Large intestine (tissue), 3 donors: ENCODE results near the gene KCNQ5. TPM values are rescaled to one million over a fixed set of nuclear protein-coding genes. Genes with fewer than 3 reads are reported as not detected.

Experiments
- DNase-seq, 2 donors: peaks; one replicate each; pipeline versions ENCODE4 v3.0.0 to v3.0.0-alpha.2; 2013
- H3K27ac ChIP-seq: one replicate; pipeline ENCODE4 v1.5.1; 2013; ENCODE audit warnings: low read length
- H3K27me3 ChIP-seq: 2 replicates; pipeline ENCODE4 v1.6.1; 2013; ENCODE audit warnings: low read length; ENCODE audit not compliant: control insufficient read depth, insufficient read depth
- H3K36me3 ChIP-seq: 2 replicates; pipeline ENCODE4 v1.6.1; 2013; ENCODE audit warnings: low read length; ENCODE audit not compliant: control insufficient read depth, insufficient read depth
- H3K4me1 ChIP-seq: one replicate; pipeline ENCODE4 v1.6.1; 2013; ENCODE audit warnings: low read length; ENCODE audit not compliant: control insufficient read depth, insufficient read depth
- H3K4me3 ChIP-seq: one replicate; pipeline ENCODE4 v1.5.1; 2013; ENCODE audit warnings: low read length
- H3K9me3 ChIP-seq: one replicate; pipeline ENCODE4 v1.6.1; 2013; ENCODE audit warnings: mild to moderate bottlenecking, low read depth, low read length, moderate library complexity; ENCODE audit not compliant: control insufficient read depth
- whole genome bisulfite sequencing: methylation state at CpG from one replicate; pipeline ENCODE4 v1.1.5; 2013; ENCODE audit warnings: low lambda C conversion rate; ENCODE audit not compliant: insufficient coverage; 5-methylcytosine and 5-hydroxymethylcytosine counted together
- polyA plus RNA-seq: library from polyadenylated mRNA; unstranded; fragments of 120-200 nt; gene quantifications from one replicate; pipeline ENCODE4 v1.2.1, GENCODE V29; 2013

KCNQ5 gene
- polyA plus RNA-seq, 1 donor, result 3.4 TPM

DNA sequence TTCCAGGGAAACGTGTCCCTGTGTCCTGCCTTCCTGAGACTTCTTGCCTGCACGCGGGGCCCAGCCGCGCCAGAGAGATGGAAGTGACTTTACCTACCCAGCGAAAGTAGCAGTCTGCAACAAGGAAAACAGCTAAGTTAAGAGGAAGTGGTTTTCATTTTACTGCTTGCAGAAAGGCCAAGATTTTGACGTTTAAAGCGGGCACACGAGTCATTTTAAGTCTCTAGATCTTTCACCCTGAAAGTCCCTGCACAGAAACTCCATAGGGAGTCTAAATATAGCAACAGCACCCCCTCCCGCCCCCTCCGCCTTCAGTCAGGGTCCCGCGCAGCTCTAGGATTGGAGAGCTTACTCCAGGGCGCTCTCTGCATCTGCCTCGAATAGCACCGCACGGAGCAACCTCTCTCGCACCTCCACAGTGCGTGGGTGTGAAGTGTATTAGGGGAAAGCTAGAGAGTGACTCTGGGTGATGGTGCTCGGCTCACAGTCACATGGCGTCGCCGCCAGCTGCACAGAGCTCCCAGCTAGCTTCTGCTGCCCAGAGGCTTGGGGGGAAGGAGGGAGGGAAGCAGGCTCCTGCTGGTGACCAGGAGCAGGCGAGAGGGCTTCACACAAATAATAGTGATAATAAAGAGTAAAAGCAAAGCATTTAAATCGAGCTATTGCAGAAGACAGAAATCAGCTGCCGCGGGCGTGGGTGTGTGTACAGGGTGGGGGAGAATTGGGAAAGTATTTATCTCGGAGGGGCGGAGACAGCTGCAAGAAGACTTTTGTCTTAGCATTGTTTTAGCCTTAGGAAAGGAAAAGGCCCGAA is 1.8 kb upstream of the KCNQ5 start:
- Histone ChIP-seq H3K27ac (no peak overlapping the region), H3K4me3 (peak overlapping the region; percentile 6), H3K36me3 (no peaks in the 10 kb centered on the region), H3K9me3 (peaks cover 5% of the 10 kb centered on the region), H3K27me3 (peaks cover 45% of the 10 kb centered on the region), H3K4me1 (peaks cover 6% of the 10 kb centered on the region)
- WGBS, result 0% methylated on average over 3 of the region's 31 CpGs
- DNase-seq, result peak in 1 of 2 donors; percentile 13

GRCh38 chr6:72620871-72621290 is 983 bp upstream of the KCNQ5 start:
- H3K4me1 ChIP-seq, result peaks cover 6% of the 10 kb centered on the region
- H3K27me3 ChIP-seq, result peaks cover 45% of the 10 kb centered on the region
- no peaks in the 10 kb centered on the region for H3K36me3 ChIP-seq
- WGBS, result no CpG with 5 or more reads among the region's 21 CpGs
- H3K27ac ChIP-seq, result peak overlapping the region; percentile 3
- peaks cover 5% of the 10 kb centered on the region for H3K9me3 ChIP-seq
- peak in 1 of 2 donors; percentile 5 for DNase-seq
- peak overlapping the region; percentile 39 for H3K4me3 ChIP-seq

DNA sequence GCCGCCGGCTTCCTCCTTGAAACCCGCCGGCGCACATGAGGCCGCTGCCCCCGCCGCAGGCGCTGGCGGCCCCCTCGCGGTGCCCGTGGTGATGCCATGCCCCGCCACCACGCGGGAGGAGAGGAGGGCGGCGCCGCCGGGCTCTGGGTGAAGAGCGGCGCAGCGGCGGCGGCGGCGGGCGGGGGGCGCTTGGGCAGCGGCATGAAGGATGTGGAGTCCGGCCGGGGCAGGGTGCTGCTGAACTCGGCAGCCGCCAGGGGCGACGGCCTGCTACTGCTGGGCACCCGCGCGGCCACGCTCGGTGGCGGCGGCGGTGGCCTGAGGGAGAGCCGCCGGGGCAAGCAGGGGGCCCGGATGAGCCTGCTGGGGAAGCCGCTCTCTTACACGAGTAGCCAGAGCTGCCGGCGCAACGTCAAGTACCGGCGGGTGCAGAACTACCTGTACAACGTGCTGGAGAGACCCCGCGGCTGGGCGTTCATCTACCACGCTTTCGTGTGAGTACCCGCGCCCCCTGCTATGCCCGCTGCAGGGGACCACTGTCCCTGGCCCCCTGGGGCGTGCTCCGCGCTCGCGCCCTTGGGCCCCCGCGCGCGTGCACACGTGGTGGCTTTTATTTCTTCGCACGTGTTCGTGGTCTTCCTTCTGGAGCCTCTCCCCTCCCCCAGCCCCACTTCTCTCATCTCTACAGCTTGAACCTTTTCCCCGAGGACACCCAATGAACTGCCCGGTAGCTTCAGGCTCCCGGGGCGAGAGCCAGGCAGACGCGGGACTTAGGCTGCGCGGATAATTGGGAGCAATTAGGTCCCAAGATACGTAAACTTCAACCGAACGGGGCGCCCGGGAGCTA is 453 bp downstream of the KCNQ5 start:
- WGBS, result no CpG with 5 or more reads among the region's 89 CpGs
- DNase-seq, result peak in 1 of 2 donors; percentile 27
- Histone ChIP-seq H3K4me3 (peak overlapping the region; percentile 39), H3K36me3 (no peaks in the 10 kb centered on the region), H3K4me1 (peaks cover 6% of the 10 kb centered on the region), H3K9me3 (peaks cover 5% of the 10 kb centered on the region), H3K27ac (peak overlapping the region; percentile 26), H3K27me3 (peaks cover 47% of the 10 kb centered on the region)

DNA sequence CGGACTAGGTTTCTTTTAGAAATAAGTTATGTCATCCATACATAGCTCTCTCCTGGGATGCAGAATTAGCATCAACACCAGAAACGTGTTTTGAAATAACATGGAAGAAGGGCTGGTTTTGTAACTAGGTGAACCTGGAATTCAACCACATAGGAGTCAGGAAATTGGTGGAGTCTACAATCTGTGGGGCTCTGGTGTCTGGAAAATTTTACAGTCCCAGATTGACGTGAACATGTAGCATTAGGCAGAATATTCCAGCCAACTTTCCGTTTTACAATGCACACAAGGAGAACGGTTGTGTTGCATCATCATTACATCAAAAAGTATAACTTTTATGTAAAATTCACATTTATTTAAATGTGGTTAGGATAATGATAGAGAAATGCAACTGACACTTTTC is 1.9 kb downstream of the KCNQ5 start:
- 40% methylated on average over 1 of the region's 5 CpGs for WGBS
- H3K9me3 ChIP-seq, result peaks cover 5% of the 10 kb centered on the region
- peaks cover 47% of the 10 kb centered on the region for H3K27me3 ChIP-seq
- H3K4me1 ChIP-seq, result peaks cover 6% of the 10 kb centered on the region
- no peaks in the 10 kb centered on the region for H3K36me3 ChIP-seq
- no peak for DNase-seq
- H3K27ac ChIP-seq, result no peak overlapping the region
- H3K4me3 ChIP-seq, result peak overlapping the region; percentile 39

GRCh38 chr6:72624557-72625160 is 2.8 kb downstream of the KCNQ5 start:
- Histone ChIP-seq H3K36me3 (no peaks in the 10 kb centered on the region), H3K9me3 (peaks cover 5% of the 10 kb centered on the region), H3K4me1 (peaks cover 6% of the 10 kb centered on the region), H3K4me3 (no peak overlapping the region), H3K27ac (no peak overlapping the region), H3K27me3 (peaks cover 41% of the 10 kb centered on the region)
- WGBS, result 100% methylated on average over 1 of the region's 3 CpGs
- DNase-seq, result no peak

DNA sequence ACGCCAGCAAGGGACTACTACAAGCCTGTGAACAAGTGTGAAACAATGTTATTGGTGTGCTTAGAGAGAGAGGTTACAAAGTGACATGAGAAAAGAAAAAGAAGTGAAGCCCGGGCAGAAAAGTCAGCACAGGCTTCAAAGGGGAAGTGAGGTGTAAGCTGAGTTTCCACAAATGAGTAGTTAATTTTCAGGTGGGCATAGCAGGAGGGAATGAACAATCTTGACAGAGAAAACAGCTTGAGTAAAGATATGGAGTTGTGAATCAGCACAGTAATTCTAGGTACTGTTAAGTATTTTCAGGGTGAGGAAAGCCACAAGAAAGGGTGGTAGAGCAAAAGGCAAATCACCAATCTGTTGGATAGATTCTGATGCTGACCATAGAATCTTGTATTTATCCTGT is 4.3 kb downstream of the KCNQ5 start:
- no peak overlapping the region for H3K4me3 ChIP-seq
- H3K4me1 ChIP-seq, result peaks cover 6% of the 10 kb centered on the region
- H3K9me3 ChIP-seq, result peaks cover 5% of the 10 kb centered on the region
- no peaks in the 10 kb centered on the region for H3K36me3 ChIP-seq
- no peak overlapping the region for H3K27ac ChIP-seq
- no peak for DNase-seq
- H3K27me3 ChIP-seq, result peaks cover 27% of the 10 kb centered on the region
- WGBS, result 50% methylated on average over 1 of the region's 2 CpGs

- H3K36me3 ChIP-seq, result no peaks in the 10 kb centered on the region
- H3K27me3 ChIP-seq, result peaks cover 15% of the 10 kb centered on the region
- no peak overlapping the region for H3K27ac ChIP-seq
- H3K4me3 ChIP-seq, result no peak overlapping the region
- H3K9me3 ChIP-seq, result no peaks in the 10 kb centered on the region
- peaks cover 6% of the 10 kb centered on the region for H3K4me1 ChIP-seq
- DNase-seq, result no peak
Observed at GRCh38 chr6:72627539-72627938, 5.7 kb downstream of the KCNQ5 start.

GRCh38 chr6:72631480-72631879 is 9.6 kb downstream of the KCNQ5 start:
- H3K4me1 ChIP-seq, result no peaks in the 10 kb centered on the region
- no peaks in the 10 kb centered on the region for H3K27me3 ChIP-seq
- no peak overlapping the region for H3K27ac ChIP-seq
- no peaks in the 10 kb centered on the region for H3K36me3 ChIP-seq
- no peak overlapping the region for H3K4me3 ChIP-seq
- no peak for DNase-seq
- H3K9me3 ChIP-seq, result no peaks in the 10 kb centered on the region

DNA sequence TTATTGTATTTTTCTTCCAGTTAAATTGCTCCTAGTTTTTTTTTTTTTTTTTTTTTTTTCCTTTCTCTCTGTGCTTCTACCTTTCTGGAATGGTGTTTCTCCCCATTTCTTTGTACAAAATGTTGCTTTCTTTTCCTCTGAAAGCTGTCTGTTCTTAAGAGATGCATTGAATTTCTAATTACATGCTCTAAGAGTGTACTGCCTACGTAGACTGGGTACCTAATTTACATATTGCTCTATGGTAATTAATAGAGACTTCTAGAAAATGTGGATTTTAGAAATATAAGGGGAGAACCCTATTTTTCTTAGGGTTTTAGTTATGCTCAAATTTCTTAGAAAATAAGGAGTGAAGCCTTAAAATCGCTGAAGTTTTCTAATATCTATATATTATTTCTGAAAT is 13.8 kb downstream of the KCNQ5 start:
- Histone ChIP-seq H3K27ac (no peak overlapping the region), H3K4me1 (no peaks in the 10 kb centered on the region), H3K27me3 (no peaks in the 10 kb centered on the region), H3K4me3 (no peak overlapping the region), H3K36me3 (no peaks in the 10 kb centered on the region), H3K9me3 (no peaks in the 10 kb centered on the region)
- DNase-seq, result no peak
- 89% methylated on average over 1 of the region's 2 CpGs for WGBS

- 83% methylated on average over 1 of the region's 2 CpGs for WGBS
- Histone ChIP-seq H3K36me3 (no peaks in the 10 kb centered on the region), H3K27me3 (no peaks in the 10 kb centered on the region), H3K9me3 (no peaks in the 10 kb centered on the region), H3K4me3 (no peak overlapping the region), H3K4me1 (no peaks in the 10 kb centered on the region), H3K27ac (no peak overlapping the region)
- DNase-seq, result no peak
Observed at GRCh38 chr6:72636215-72636614, 14.4 kb downstream of the KCNQ5 start.
